ENCODE results near the gene SCN1B. TPM values are rescaled to one million over a fixed set of nuclear protein-coding genes. Genes with fewer than 3 reads are reported as not detected.
"Not testable (repeated sequence)": the region's sequence is repeated elsewhere in the genome, so short reads cannot be mapped to it uniquely, and the experiment has no call there.

The SCN1B gene
- total and polyA plus RNA-seq, 2 experiments from 2014 or later, result 1.6 to 4.2 TPM

GRCh38 chr19:35004517-35005255 lies 25.6 kb upstream of the SCN1B start:
- Histone ChIP-seq H3K4me3 (no peak overlapping the region), H3K27me3 (no peaks in the 10 kb centered on the region), H3K36me3 (peaks cover 10% of the 10 kb centered on the region), H3K4me1 (ENCODE audit: low read depth) (peaks cover 4% of the 10 kb centered on the region), H3K27ac (no peak overlapping the region), H3K9me3 (ENCODE audit: low read depth) (no peaks in the 10 kb centered on the region)
- no peak for DNase-seq (ENCODE audit: low read depth in 1 of 2, low spot score in 1 of 2)
- TF ChIP-seq, protein P1, sequence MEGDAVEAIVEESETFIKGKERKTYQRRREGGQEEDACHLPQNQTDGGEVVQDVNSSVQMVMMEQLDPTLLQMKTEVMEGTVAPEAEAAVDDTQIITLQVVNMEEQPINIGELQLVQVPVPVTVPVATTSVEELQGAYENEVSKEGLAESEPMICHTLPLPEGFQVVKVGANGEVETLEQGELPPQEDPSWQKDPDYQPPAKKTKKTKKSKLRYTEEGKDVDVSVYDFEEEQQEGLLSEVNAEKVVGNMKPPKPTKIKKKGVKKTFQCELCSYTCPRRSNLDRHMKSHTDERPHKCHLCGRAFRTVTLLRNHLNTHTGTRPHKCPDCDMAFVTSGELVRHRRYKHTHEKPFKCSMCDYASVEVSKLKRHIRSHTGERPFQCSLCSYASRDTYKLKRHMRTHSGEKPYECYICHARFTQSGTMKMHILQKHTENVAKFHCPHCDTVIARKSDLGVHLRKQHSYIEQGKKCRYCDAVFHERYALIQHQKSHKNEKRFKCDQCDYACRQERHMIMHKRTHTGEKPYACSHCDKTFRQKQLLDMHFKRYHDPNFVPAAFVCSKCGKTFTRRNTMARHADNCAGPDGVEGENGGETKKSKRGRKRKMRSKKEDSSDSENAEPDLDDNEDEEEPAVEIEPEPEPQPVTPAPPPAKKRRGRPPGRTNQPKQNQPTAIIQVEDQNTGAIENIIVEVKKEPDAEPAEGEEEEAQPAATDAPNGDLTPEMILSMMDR (IDR thresholded peaks at IDR 0.05; ENCODE audit: low read depth, low read length), result no peak

DNA sequence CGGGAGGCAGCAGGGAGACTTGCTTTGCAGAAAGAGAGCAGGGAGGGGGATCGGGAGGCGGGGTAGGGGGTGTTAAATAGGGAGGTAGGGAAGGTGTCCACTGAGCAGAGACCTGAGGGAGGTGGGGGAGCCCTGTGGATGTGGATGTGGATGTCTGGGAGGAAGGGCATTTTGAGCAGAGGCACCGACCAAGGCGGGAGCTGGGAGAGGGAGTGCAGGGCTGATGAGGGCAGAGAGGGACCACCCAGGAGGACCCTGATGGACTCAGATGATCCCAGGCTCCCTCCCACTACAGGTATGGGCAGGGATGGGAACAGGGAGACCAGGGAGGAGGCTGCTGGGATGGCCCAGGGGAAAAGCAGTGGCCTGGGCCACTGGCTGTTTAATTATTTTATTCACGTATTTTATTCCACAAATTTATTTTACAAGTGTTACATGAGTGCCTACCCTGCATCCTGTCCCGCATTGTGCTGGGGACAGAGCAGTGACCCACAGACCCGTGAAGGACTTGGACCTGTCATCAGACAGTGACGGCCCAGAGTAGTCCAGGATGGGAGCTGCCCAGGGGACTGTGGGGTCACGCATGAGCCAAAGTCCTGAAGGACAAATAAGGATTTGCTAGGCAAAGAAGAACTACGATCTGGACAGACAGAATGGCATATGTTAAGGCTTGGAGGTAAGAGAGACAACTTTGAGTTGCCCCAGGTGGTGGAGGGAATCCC lies 24.9 kb upstream of the SCN1B start:
- no peak overlapping the region for H3K27ac ChIP-seq
- peaks cover 16% of the 10 kb centered on the region for H3K36me3 ChIP-seq
- DNase-seq (ENCODE audit: low read depth in 1 of 2, low spot score in 1 of 2), result no peak
- no peaks in the 10 kb centered on the region for H3K9me3 ChIP-seq (ENCODE audit: low read depth)
- TF ChIP-seq, protein P1 (IDR thresholded peaks at IDR 0.05; ENCODE audit: low read depth, low read length), result no peak
- H3K27me3 ChIP-seq, result no peaks in the 10 kb centered on the region
- peaks cover 4% of the 10 kb centered on the region for H3K4me1 ChIP-seq (ENCODE audit: low read depth)
- no peak overlapping the region for H3K4me3 ChIP-seq

DNA sequence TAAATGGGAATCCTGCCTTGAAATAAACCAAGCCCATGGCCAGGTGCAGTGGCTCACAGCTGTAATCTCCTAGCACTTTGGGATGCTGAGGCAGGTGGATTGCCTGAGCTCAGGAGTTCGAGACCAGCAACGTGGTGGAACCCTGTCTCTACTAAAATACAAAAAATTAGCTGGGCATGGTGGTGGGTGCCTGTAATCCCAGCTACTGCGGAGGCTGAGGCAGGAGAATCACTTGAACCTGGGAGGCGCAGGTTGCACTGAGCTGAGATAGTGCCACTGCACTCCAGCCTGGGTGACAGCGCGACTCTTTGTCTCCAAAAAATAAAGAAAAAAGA lies 24.3 kb upstream of the SCN1B start:
- not testable (repeated sequence) for DNase-seq (ENCODE audit: low read depth in 1 of 2, low spot score in 1 of 2); H3K27ac ChIP-seq; H3K9me3 ChIP-seq (ENCODE audit: low read depth); H3K4me1 ChIP-seq (ENCODE audit: low read depth); H3K4me3 ChIP-seq; H3K27me3 ChIP-seq
- H3K36me3 ChIP-seq, result peaks cover 19% of the 10 kb centered on the region

GRCh38 chr19:35006342-35006998 lies 23.8 kb upstream of the SCN1B start:
- H3K27ac ChIP-seq, result no peak overlapping the region
- H3K36me3 ChIP-seq, result peaks cover 19% of the 10 kb centered on the region
- peaks cover 4% of the 10 kb centered on the region for H3K4me1 ChIP-seq (ENCODE audit: low read depth)

GRCh38 chr19:35006999-35007365 lies 23.3 kb upstream of the SCN1B start:
- no peak for DNase-seq (ENCODE audit: low read depth in 1 of 2, low spot score in 1 of 2)
- Histone ChIP-seq H3K4me1 (ENCODE audit: low read depth) (peaks cover 4% of the 10 kb centered on the region), H3K36me3 (peaks cover 21% of the 10 kb centered on the region), H3K27me3 (no peaks in the 10 kb centered on the region), H3K27ac (no peak overlapping the region), H3K4me3 (no peak overlapping the region), H3K9me3 (ENCODE audit: low read depth) (no peaks in the 10 kb centered on the region)
- TF ChIP-seq, protein P1 (IDR thresholded peaks at IDR 0.05; ENCODE audit: low read depth, low read length), result no peak

More at GRCh38 chr19:35006342-35006998, 23.8 kb upstream of the SCN1B start:
- H3K4me3 ChIP-seq, result no peak overlapping the region
- DNase-seq (ENCODE audit: low read depth in 1 of 2, low spot score in 1 of 2), result peak in 1 of 2 donors; percentile 88
- no peaks in the 10 kb centered on the region for H3K9me3 ChIP-seq (ENCODE audit: low read depth)
- H3K27me3 ChIP-seq, result no peaks in the 10 kb centered on the region
- TF ChIP-seq, protein P1 (IDR thresholded peaks at IDR 0.05; ENCODE audit: low read depth, low read length), result no peak

DNA sequence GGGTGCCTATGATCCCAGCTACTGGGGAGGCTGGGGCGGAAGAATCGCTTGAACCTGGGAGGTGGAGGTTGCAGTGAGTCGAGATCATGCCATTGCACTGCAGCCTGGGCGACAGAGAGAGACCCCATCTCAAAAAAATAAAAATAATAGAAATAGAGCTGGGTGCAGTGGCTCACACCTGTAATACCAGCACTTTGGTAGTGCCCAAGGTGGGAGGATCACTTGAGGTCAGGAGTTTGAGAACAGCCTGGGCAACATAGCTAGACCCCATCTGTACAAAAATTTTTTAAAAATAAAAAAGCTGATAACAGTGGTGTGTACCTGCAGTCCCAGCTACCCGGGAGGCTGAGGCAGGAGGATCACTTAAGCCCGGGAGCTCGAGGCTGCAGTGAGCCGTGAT lies 22.8 kb upstream of the SCN1B start:
- H3K27me3 ChIP-seq; H3K27ac ChIP-seq; DNase-seq (ENCODE audit: low read depth in 1 of 2, low spot score in 1 of 2); H3K4me1 ChIP-seq (ENCODE audit: low read depth); H3K4me3 ChIP-seq; H3K9me3 ChIP-seq (ENCODE audit: low read depth): not testable (repeated sequence)
- peaks cover 25% of the 10 kb centered on the region for H3K36me3 ChIP-seq

All from cardiac muscle cell (in vitro differentiated cells and primary cell).